GM21515 (cell line): ENCODE data around the gene RPL5.

Experiments used
- ATAC-seq: cut with Tn5 transposase; IDR thresholded peaks from one replicate; pipeline ENCODE4 v1.9.1; 2021; ENCODE audit not compliant: unreplicated experiment

RPL5 gene

DNA sequence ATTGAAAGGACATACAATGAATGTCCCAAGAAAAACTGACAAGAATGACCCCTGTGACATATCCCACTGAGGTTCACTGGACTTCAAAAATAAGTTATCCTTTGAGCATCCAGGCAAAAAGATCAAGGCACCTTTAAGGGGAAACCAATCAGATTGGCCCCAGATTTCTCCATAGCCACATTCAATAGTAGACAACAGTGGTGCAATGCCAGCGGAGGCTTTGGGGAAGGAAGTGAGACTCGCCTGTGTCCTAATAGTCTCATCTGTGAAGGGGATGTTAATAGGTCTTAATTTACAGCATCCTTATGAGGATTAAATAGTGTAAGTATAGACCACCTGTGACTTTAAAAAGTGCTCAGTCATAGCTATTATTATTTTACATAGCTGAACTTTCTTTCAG, 21.5 kb downstream of the RPL5 start:
- no peak for ATAC-seq

DNA sequence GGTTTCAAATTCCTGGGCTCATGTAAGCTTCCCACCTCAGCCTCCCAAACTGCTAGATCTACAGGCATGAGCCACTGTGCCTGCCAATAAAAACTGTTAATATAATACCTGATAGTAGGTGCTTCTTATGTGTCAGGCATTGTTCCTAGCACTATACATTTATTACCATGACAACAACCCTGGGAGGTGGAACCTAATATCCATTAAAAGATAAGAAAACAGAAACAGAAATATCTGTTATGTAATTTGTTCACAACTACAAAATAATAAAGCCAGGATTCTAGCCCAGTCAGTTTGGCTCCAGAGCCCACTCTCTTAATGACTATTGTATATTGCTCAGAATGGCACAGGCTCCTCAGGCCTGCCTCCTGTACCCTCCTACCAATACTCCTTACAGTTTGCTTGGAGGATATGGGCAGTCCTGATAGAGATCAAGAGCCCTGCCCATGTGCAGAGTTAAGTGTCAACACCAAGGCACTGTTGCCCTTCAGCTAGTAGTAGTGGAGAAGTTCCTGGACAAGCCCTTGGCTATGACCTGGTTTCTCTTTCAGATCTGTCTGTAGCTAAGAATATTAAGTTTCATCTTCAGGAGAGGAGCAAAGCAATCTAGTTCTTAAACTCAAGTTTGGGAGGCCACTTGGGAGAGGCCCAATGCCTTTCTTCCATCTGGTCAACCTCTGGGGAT, 22.4 kb downstream of the RPL5 start:
- ATAC-seq: no peak

DNA sequence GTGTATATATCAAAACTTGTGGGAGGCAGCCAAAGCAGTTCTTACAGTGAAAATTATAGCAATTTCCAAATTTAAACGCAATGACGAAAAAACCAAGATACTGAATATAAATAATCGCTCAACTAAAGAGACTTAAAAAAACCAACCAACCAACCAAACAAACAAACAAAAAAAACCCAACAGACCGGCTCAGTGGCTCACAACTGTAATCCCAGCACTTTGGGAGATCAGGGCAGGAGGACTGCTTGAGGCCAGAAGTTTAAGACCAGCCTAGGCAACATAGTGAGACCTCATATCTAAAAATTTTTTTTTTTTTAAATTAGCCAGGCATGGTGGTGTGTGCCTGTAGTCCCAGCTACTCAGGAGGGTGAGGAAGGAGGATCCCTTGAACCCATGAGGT, 23.4 kb downstream of the RPL5 start:
- ATAC-seq: no peak

DNA sequence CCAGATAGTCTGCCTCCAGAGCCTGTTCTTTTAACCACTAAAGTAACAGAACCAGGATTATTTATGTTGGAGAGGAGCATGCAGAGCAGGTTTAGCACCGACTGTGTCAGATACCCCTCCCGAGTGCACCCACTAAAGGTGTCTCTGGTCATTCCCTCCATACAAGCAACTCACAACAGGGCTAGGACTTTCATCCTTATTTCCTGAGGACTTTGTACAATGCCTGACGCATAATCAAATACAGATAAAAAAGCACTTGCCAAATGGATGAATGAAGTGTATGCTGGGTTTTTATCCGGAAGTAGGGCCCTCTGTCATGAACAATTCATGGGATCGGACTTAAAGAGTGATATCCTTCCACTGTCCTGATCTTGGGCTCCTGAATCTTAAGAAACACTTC, 26.0 kb downstream of the RPL5 start:
- no peak for ATAC-seq

DNA sequence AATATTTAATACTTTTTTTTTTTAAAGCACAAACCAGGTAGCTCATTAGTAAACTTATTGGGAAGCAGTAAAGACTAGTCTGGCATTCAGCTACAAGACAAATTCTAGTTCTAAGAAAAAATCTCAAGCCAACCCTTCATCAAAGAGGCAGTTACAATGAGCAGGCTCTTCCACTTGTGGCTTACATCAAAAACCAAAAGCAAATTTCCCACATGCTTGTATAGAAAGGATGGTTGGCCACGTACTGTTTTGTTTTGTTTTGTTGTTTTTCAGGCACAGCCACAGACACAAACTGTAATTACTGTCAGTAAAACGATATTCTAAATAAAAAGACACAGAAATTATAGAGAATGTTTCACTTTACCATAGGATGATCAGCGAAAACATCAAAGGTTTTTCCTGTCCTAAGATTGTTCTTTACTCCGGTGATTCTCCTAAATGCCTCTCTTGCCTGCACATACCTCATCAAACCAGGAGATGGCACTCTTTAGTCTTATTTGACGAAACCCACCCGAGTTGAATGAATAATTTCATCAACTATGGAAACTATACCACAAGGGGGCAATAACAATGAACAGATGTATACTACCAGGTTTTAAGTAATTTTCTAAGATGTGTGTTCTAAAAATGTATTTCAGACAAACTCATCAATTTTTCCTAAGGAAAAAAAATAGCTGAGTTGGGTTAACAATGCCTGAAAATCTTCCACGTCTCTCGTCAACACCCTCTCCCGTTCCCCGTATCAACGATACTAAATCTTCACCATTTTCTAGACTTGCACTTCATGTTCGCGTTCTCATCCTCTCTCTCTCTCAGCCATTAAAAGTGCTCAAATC, 26.9 kb downstream of the RPL5 start:
- no peak for ATAC-seq

DNA sequence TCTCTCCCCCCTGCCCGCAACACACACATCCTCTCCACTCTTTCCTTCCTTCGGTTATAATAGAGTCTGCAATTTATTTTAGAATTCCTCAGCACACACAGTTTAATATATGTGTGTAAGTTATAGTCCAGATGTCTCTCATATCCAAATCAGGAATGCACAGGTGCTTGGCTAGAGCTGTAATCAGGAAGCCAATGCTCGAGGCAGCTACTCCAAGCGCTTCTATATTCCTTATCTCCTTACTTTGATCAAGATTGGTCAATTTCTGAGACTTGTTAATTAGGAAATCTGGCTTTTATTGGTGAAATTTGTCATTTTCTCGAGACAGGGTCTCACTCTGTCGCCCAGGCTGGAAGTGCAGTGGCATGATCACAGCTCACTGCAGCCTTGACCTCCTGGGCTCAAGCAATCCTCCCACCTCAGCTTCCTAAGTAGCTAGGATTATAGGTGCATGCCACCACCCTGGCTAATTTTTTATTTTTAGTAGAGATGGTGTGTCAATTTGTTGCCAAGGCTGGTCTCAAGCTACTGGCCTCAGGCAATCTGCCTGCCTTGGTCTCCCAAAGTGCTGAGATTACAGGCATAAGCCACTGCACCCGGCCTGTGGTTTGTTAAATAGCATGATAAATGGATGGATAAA, 27.7 kb downstream of the RPL5 start:
- no peak for ATAC-seq

DNA sequence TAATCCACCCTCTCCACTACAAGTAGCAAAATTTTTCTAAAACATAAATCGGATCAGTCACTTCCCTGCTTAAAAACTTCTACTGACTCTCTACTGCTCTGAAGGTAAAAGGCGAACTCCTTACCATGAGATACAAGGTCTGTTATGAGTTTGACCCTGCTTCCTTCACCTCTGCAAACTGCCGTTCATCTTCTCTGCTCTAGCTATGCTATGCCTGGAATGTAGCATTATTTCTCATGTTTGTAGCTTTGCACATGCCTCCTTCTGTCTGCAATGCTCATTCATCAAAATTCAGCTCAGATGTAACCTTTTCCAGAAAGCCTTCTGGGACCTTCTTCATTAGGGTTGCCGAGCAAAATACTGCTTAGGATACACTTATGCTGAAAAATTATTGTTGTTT, 30.8 kb downstream of the RPL5 start:
- no peak for ATAC-seq

DNA sequence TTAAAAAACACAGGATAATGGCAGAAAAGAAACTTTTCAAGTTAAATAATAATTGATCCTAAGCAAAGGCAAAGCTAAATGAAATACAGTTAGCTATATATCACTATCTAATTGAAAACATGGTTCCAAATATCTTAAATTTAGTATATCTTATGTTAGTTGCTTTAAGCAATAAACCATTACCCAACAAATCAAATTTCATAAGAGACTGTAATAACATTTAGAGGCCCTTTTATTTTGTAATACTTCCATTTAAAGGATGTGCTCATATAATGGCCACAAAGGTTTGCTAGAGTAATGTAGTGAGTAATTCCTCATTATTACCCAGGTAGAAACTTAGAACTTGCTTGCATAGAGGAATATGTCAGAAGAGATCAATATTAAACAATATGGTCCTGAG, 32.3 kb downstream of the RPL5 start:
- ATAC-seq: no peak

DNA sequence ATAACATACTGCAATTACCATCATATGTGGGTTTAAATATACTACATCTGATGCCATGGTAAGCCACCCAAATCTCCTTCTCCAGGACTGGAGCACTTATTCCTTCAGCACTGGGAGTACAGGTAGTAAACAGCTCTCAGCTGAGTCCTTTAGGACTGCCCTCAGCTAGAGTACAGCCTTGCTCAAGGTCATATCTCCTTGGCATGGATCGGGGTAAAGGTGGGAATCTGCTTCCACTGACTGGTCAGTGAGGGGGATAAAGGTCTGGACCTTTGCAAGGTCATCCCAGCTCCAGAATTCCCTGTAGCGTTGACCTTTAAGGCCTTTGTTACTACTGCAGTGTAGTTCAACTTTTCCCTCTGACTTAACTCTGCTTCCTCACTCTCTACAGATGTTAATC, 38.8 kb downstream of the RPL5 start:
- no peak for ATAC-seq

DNA sequence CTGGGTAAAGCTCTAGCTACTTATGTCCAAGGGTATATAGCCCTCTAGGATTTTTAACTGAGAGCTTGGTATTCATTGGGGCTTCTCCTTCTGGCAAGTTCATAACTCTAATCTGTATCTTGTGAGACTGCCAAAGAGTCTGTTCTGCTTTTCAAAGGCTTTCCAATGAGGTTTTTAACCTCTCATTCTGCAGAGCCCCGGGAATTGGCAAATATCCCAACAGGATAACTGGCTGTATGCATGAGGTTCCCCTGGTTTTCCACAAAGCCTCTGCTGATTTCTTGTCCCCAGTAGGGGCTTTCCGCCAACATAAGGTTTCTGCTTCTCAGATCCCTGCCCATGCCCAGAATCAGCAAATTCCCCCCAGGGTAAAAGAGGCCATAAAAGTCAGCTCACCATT, 40.9 kb downstream of the RPL5 start:
- ATAC-seq: no peak

DNA sequence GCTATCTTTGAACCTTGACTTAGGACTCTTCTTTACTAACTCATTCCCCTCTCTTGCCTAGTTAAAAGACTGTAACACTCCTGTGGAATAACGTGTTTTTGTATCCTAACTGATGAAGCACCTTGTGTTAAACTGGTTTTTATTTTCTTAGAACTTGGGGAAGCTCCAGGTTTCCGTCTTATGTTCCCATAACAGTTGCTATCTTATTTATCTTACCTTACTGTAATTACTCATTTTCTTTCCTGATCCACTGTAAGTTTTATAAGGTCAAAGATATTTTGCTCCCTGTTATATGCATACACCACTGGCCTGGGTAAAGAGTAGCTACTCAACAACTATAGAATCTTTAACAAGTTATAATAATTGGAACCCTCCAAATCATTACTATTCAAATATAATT, 43.1 kb downstream of the RPL5 start:
- no peak for ATAC-seq

DNA sequence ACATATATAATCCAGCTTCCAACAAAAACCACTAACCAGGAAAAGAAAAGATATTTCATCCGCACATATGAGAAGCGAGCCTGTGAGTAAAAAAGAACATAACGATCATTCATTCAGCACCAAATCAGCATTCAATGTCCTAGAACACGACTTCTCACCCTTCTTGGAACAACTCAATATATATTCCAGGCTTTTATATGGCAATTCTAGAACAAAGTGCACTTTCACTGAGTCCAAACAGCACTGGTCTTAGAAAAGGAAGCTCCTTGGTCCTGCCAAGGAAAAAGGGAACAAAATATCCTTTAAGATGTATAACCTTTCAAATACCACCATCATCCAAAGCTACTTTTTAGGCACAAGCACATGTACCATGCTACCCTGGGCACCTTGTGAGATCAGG, 44.5 kb downstream of the RPL5 start:
- no peak for ATAC-seq

DNA sequence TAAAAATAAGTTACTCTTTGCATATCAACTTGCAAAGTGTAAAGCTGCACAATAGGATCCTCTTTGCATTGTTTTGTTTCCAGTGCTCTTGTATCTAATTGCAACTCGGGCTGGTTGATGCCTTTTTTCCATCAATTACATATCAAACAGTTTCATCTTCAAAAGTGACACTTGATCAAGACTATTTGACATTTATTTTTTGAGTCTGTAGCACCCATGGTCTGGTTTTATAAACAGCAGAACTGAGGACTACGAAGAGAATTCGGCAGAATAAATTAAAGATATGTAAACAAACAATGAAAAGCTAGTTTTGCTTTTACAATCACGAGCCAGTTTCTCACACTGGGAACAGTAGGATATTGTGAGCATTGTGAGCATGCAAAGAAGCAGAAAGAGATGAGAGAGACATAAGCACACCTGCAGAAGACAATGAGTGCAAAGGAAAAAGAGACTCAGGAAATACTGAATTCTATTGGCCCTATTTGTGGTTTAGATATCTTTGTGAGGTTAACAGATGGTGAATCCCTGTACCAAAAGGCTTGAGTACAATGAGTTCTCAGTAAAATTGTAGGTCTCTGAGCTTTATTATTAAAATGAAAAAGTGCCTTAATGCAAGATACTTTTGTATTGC, 45.4 kb downstream of the RPL5 start:
- ATAC-seq: no peak

DNA sequence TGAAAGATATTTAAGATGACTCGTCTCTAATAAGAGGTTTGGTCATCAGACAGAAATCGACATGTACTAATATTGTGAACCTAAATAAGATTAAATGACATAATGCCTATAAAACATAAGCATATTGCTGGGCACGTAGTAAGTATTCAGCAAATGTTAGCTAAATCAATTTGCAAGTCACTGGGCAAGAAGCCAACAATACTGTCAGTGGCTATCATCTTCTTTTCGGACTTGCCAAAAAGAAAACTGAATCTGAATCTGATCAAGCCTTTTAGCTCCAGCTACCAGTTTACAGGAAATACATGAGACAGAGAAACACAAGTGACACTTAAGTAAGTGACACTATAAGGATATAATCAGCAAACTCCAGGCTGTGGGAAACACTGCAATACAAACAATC, 46.0 kb downstream of the RPL5 start:
- ATAC-seq: no peak

DNA sequence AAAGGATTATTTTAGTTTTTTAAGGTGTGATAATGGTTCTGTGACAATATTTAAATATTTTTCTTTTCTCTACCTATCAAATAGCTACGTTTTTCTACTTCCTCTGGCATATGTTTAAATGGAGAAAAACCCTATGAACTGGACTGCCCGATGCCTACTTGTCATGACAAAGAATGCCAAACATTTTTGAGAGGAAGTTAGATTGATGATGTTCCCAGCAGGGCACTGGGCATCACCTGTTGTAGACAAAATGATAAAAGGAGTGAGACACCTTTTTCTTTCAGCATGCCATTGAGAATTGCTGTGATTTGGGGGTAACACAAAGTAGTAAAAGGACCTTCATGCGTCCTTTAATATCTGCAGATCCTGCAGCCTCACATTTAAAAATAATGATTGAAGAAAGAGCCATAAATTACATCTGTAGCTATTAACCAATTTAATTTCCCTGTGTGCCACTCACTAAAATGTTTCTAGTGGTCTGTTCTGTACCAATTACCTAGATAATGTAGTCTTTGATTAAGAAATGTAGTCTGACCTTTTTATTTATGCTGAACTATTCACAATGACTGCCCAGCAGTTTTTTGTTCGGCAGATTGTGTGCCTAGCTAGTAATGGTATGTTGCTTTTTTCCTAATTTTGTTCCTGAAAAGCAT, 47.6 kb downstream of the RPL5 start:
- no peak for ATAC-seq

DNA sequence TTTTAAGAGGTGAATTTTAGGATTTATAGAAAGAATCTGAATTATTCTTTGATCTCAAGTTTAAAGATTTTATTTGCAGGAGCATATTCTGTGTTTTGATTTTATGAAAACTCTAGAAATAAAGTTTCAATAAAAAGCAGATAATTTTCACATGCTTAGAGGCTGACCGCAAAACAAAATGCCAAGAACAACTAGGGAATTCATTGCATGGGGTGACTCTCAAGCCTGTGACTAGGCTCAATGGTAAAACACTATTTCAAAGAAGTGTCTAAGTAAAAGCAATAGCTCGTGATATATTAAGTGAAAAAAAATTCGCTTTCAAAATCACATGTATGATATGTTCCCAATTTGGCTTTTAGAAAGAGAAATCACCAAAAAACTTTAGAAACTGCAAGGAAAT, 49.6 kb downstream of the RPL5 start:
- no peak for ATAC-seq

DNA sequence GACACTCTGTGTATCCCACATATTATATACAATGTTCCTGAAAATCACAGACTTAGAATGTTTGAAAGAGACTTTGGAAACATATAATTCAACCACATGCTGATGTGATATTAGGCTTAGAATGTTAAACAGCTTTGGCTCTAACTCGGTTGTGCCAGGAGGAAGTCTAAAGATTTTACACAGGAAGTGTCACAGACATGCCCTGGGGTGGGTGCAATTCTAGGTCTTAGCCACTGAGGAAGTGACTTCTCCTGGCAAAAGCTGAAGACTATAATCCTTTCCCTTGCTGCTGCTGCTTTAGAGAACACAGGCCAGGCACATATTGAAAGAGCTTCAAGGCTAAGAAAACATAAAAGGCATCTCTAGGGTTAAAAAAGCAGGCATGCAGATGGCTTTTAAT, 51.0 kb downstream of the RPL5 start:
- no peak for ATAC-seq

DNA sequence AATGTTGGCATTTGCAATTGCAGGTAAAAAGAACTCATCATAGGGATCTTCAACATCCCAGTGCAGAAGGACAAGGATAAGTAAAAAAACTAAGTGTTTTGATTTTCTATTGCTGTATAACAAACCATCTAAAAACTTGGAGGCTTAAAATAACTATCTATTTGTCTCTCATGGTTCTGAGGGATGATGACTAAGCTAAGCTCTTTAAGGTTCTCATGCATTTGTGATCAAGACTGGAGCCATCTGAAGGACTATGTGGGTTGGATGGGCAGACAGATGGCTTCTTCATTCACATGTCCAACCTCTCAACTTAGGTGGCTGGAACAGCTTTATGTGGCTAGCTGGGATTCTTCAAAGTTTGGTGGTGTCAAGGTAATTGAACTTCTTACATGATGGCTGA, 51.5 kb downstream of the RPL5 start:
- ATAC-seq: no peak

DNA sequence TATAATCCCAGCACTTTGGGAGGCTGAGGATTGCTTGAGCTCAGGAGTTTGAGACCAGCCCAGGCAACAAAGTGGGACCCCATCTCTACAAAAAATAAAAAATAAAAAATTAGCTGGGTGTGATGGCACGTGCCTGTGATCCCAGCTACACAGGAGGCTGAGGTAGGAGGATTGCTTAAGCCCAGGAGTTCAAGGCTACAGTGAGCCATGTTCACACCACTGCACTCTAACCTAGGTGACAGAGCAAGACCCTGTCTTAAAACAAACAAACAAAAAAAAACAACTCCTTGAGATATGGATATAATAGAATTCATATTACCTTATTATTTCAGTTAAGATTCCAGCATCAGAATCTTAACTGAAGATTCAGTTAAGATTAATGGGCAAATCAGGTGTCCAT, 52.4 kb downstream of the RPL5 start:
- no peak for ATAC-seq

DNA sequence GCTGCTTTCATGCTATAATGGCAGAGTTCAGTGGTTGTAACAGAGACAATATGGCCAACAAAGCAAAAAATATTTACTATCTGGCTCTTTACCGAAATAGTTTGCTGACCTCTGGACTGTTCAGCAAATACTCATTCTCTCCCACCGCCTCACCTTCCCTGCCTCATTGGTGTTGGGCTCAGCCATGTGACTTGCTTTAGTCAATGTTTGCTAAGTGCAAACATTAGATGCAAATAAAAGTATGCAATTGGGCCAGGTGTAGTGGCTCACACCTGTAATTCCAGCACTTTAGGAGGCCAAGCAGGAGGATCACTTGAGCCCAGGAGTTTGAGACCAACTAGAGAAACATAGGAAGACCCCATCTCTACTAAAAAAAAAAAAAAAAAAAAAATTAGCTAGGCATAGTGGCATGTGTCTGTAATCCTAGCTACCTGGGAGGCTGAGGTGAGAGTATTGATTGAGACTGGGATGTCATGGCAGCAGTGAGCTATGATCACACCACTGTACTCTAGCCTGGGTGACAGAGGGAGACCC, 55.1 kb downstream of the RPL5 start:
- ATAC-seq: no peak

DNA sequence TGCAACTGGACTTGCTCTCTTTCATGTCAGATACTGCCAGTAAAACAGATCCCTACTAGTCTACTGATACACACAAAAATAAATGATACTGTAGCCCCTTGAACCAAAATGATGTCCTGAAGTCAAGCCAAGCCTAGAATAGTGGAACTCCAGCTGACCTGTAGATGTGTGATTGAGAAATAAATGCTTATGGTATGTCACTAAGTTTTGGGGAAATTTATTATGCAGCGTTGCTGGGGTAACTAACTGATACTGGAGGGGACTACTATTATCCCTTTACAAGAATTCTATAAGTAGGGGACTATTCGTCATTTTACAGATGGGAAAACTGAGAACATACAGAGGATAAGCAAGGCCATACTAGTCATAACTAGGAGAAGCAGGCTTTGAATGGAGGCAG, 55.6 kb downstream of the RPL5 start:
- ATAC-seq: no peak
